H1 (cell line): ENCODE measurements around the gene MADD. TPM values are rescaled to one million over a fixed set of nuclear protein-coding genes. Genes with fewer than 3 reads are reported as not detected.

Source experiments
- RAD21 ChIP-seq, 2 experiments: IDR thresholded peaks in 1 of 2; conservative IDR thresholded peaks in 1 of 2; 2 replicates each; pipeline ENCODE4 v1.6.1; 2011; ENCODE audit warnings: low read depth in 2 of 2, low read length in 2 of 2, improper control_type of control experiment in 1 of 2, inconsistent platforms in 1 of 2, mild to moderate bottlenecking in 1 of 2, moderate library complexity in 1 of 2
- SAP30 ChIP-seq: fragments of 300-600 bp; sonication (generic); IDR thresholded peaks from 2 replicates; pipeline ENCODE4 v1.7.1; 2012; ENCODE audit warnings: low read length, moderate library complexity, mild to moderate bottlenecking, inconsistent platforms; ENCODE audit not compliant: insufficient read depth, insufficient replicate concordance
- TEAD4 ChIP-seq: IDR thresholded peaks from 2 replicates; pipeline ENCODE4 v1.6.1; 2012; ENCODE audit warnings: low read depth, low read length, inconsistent platforms, mixed read lengths
- polyA plus RNA-seq, 7 experiments: library from polyadenylated mRNA; depleted of rRNA in 3 of 7; stranded (reverse) in 5 of 7; unstranded in 2 of 7; fragments of >200 nt in 5 of 7; fragments of 200-250 nt in 2 of 7; gene quantifications; 1 replicate in 5 of 7; 2 replicates in 1 of 7; 4 replicates in 1 of 7; pipeline versions ENCODE4 v1.2.1 to v1.2.3, GENCODE V29; 2011 to 2013; ENCODE audit warnings: missing spikeins in 2 of 7, mixed read lengths in 2 of 7
- total RNA-seq: library from RNA; stranded (reverse); fragmentation: NEBNext Ultra II Directional; extraction: Animal tissue kit (Norgen Biotek cat#: 25700); gene quantifications from 2 replicates; pipeline ENCODE4 v1.2.1, GENCODE V29; 2021
- TF ChIP-seq, protein P1 (sequence below): IDR thresholded peaks from 2 replicates; pipeline ENCODE4 v1.6.1; 2012; ENCODE audit warnings: low read length, inconsistent platforms

Gene MADD
- total and polyA plus RNA-seq, 2 of the 8 experiments (the other 6 are each of a cell fraction or from before 2014, with no cell fraction given): 32.5 to 45.4 TPM

DNA sequence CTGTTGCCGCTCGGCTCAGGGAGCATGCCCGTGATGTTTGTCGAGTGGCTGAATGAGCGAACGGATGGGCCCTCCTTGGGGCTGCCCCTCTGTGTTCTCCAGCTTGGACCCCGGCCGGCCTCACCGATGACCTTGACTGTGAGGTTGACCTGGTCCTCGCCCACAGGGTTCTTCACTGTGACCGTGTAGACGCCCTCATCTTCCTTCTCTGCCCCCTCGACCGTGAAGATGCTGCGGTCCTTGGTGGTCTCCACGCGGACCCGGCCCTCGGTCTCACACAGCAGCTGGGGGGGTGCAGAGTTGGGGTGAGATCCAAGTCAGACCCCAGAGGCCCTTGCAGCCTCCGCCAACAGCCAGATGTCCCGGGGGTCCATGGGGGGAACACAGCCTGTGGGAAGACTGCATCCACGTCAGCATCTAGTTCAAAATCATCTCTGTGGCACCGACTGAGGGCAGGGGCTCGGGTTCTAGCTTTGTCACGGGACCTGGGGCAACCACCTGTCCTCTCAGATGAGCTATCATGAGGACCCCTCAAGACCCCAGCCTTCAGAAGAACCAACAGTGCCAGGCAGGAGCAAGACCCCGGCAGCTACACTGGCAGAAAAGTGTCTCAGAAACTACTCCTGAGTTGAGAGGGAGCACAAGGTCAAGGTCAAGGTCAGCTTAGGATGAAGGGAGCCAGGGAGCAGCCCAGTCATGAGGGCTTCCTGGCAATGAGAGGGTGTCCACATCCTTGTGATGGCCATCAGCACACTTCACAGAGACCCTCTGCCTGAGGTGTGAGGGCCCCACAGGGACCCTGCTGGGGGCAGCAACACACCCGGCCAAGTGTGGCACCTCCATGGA, 68.7 kb downstream of the MADD start (continued):
- TF ChIP-seq RAD21 (IDR thresholded peaks at IDR 0.05 in 1 of 2, conservative IDR thresholded peaks at IDR 0.05 in 1 of 2; ENCODE audit: low read depth in 2 of 2, low read length in 2 of 2) (no peak), SAP30 (no peak), TEAD4 (no peak)
- TF ChIP-seq, protein P1, sequence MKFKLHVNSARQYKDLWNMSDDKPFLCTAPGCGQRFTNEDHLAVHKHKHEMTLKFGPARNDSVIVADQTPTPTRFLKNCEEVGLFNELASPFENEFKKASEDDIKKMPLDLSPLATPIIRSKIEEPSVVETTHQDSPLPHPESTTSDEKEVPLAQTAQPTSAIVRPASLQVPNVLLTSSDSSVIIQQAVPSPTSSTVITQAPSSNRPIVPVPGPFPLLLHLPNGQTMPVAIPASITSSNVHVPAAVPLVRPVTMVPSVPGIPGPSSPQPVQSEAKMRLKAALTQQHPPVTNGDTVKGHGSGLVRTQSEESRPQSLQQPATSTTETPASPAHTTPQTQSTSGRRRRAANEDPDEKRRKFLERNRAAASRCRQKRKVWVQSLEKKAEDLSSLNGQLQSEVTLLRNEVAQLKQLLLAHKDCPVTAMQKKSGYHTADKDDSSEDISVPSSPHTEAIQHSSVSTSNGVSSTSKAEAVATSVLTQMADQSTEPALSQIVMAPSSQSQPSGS: no peak
